Central memory CD8-positive, alpha-beta T cell (primary cell): Measurements from ENCODE around the gene OSBP2.
A peak's percentile ranks its signal among the peaks of the same experiment; 100 is the strongest.

ENCODE experiments used
- ATAC-seq: fragments of 150-1000 bp; cut with Tn5 transposase; replicated peaks from 2 replicates; pipeline ENCODE4 v1.10.0; 2022; ENCODE audit warnings: mild to moderate bottlenecking, moderate FRiP score, moderate number of reproducible peaks; ENCODE audit not compliant: poor library complexity, severe bottlenecking; ENCODE audit errors: extremely low read depth
- DNase-seq, 2 donors: peaks; one replicate each; pipeline ENCODE4 v3.0.0; 2021; ENCODE audit warnings: low spot score in 2 of 2
- H3K27ac Mint-ChIP-seq: one replicate; pipeline ENCODE4 v1.8.0; 2022; ENCODE audit warnings: low read depth, mild to moderate bottlenecking, moderate library complexity, mixed read lengths
- H3K27me3 Mint-ChIP-seq: one replicate; pipeline ENCODE4 v1.8.0; 2022; ENCODE audit warnings: mixed read lengths
- H3K36me3 Mint-ChIP-seq: one replicate; pipeline ENCODE4 v1.8.0; 2022; ENCODE audit warnings: mild to moderate bottlenecking, moderate library complexity, mixed read lengths; ENCODE audit not compliant: insufficient read depth
- H3K4me1 Mint-ChIP-seq: one replicate; pipeline ENCODE4 v1.8.0; 2022; ENCODE audit warnings: mixed read lengths
- H3K4me3 Mint-ChIP-seq: one replicate; pipeline ENCODE4 v1.8.0; 2022; ENCODE audit warnings: mild to moderate bottlenecking, moderate library complexity, mixed read lengths
- H3K9me3 Mint-ChIP-seq: one replicate; pipeline ENCODE4 v1.8.0; 2022; ENCODE audit warnings: mixed read lengths

Gene OSBP2

GRCh38 chr22:30919973-30920372 lies 225.3 kb downstream of the OSBP2 start:
- H3K4me3 Mint-ChIP-seq: peak overlapping the region; percentile 55
- H3K4me1 Mint-ChIP-seq: peaks cover 6% of the 10 kb centered on the region
- no peaks in the 10 kb centered on the region for H3K9me3 Mint-ChIP-seq
- no peaks in the 10 kb centered on the region for H3K27me3 Mint-ChIP-seq
- no peak for ATAC-seq
- H3K36me3 Mint-ChIP-seq: peaks cover 11% of the 10 kb centered on the region
- DNase-seq: no peak
- no peak overlapping the region for H3K27ac Mint-ChIP-seq

GRCh38 chr22:30920407-30920806 lies 225.7 kb downstream of the OSBP2 start:
- peak; percentile 66 for ATAC-seq
- peak overlapping the region; percentile 55 for H3K4me3 Mint-ChIP-seq
- H3K36me3 Mint-ChIP-seq: peaks cover 12% of the 10 kb centered on the region
- H3K9me3 Mint-ChIP-seq: no peaks in the 10 kb centered on the region
- DNase-seq: peak; percentile 67 to 75
- no peak overlapping the region for H3K27ac Mint-ChIP-seq
- H3K4me1 Mint-ChIP-seq: peaks cover 6% of the 10 kb centered on the region
- H3K27me3 Mint-ChIP-seq: no peaks in the 10 kb centered on the region

GRCh38 chr22:30921108-30921507 lies 226.4 kb downstream of the OSBP2 start:
- H3K27me3 Mint-ChIP-seq: no peaks in the 10 kb centered on the region
- no peaks in the 10 kb centered on the region for H3K9me3 Mint-ChIP-seq
- DNase-seq (peak in 1 of 2 donors; percentile 3), ATAC-seq (no peak)
- H3K27ac Mint-ChIP-seq: no peak overlapping the region
- H3K4me3 Mint-ChIP-seq: peak overlapping the region; percentile 66
- H3K36me3 Mint-ChIP-seq: peaks cover 16% of the 10 kb centered on the region
- H3K4me1 Mint-ChIP-seq: peaks cover 6% of the 10 kb centered on the region

GRCh38 chr22:30922151-30922611 lies 227.5 kb downstream of the OSBP2 start:
- peak overlapping the region; percentile 66 for H3K4me3 Mint-ChIP-seq
- peaks cover 21% of the 10 kb centered on the region for H3K36me3 Mint-ChIP-seq
- ATAC-seq: peak; percentile 79

GRCh38 chr22:30923168-30923900 lies 228.7 kb downstream of the OSBP2 start:
- Mint-ChIP-seq H3K9me3 (no peaks in the 10 kb centered on the region), H3K36me3 (peaks cover 26% of the 10 kb centered on the region), H3K4me3 (peak overlapping the region; percentile 31), H3K27ac (no peak overlapping the region), H3K27me3 (no peaks in the 10 kb centered on the region), H3K4me1 (peaks cover 6% of the 10 kb centered on the region)
- DNase-seq (no peak), ATAC-seq (no peak)

More at GRCh38 chr22:30922151-30922611, 227.5 kb downstream of the OSBP2 start:
- peak; percentile 47 to 64 for DNase-seq
- Mint-ChIP-seq H3K27me3 (no peaks in the 10 kb centered on the region), H3K27ac (peak overlapping the region; percentile 84), H3K9me3 (no peaks in the 10 kb centered on the region), H3K4me1 (peaks cover 6% of the 10 kb centered on the region)

- no peak for ATAC-seq
These were observed 231.0 kb downstream of the OSBP2 start for GRCh38 chr22:30925667-30926066.

GRCh38 chr22:30926706-30927105 lies 232.0 kb downstream of the OSBP2 start:
- ATAC-seq: no peak
- Mint-ChIP-seq H3K9me3 (no peaks in the 10 kb centered on the region), H3K4me1 (peaks cover 8% of the 10 kb centered on the region), H3K36me3 (peaks cover 44% of the 10 kb centered on the region), H3K27me3 (no peaks in the 10 kb centered on the region), H3K27ac (no peak overlapping the region), H3K4me3 (no peak overlapping the region)
- no peak for DNase-seq

More at GRCh38 chr22:30925667-30926066, 231.0 kb downstream of the OSBP2 start:
- no peaks in the 10 kb centered on the region for H3K9me3 Mint-ChIP-seq
- no peaks in the 10 kb centered on the region for H3K27me3 Mint-ChIP-seq
- H3K4me1 Mint-ChIP-seq: peaks cover 6% of the 10 kb centered on the region
- no peak overlapping the region for H3K4me3 Mint-ChIP-seq
- peaks cover 37% of the 10 kb centered on the region for H3K36me3 Mint-ChIP-seq
- H3K27ac Mint-ChIP-seq: no peak overlapping the region
- DNase-seq: no peak

- Mint-ChIP-seq H3K36me3 (peaks cover 41% of the 10 kb centered on the region), H3K4me3 (no peak overlapping the region)
These were observed 233.1 kb downstream of the OSBP2 start for GRCh38 chr22:30927806-30928205.

GRCh38 chr22:30928401-30928800 lies 233.7 kb downstream of the OSBP2 start:
- ATAC-seq (no peak), DNase-seq (no peak)
- Mint-ChIP-seq H3K36me3 (peaks cover 46% of the 10 kb centered on the region), H3K4me3 (no peak overlapping the region), H3K9me3 (no peaks in the 10 kb centered on the region), H3K27me3 (no peaks in the 10 kb centered on the region), H3K4me1 (peaks cover 12% of the 10 kb centered on the region), H3K27ac (no peak overlapping the region)

More at GRCh38 chr22:30927806-30928205, 233.1 kb downstream of the OSBP2 start:
- Mint-ChIP-seq H3K27me3 (no peaks in the 10 kb centered on the region), H3K27ac (no peak overlapping the region), H3K9me3 (no peaks in the 10 kb centered on the region), H3K4me1 (peaks cover 12% of the 10 kb centered on the region)
- ATAC-seq (no peak), DNase-seq (no peak)

- ATAC-seq (no peak), DNase-seq (no peak)
- H3K27ac Mint-ChIP-seq: no peak overlapping the region
- peaks cover 12% of the 10 kb centered on the region for H3K4me1 Mint-ChIP-seq
- peaks cover 57% of the 10 kb centered on the region for H3K36me3 Mint-ChIP-seq
- H3K4me3 Mint-ChIP-seq: no peak overlapping the region
- no peaks in the 10 kb centered on the region for H3K9me3 Mint-ChIP-seq
- no peaks in the 10 kb centered on the region for H3K27me3 Mint-ChIP-seq
These were observed 235.6 kb downstream of the OSBP2 start for GRCh38 chr22:30930228-30930627.

GRCh38 chr22:30931541-30932300 lies 237.0 kb downstream of the OSBP2 start:
- Mint-ChIP-seq H3K9me3 (no peaks in the 10 kb centered on the region), H3K27ac (peak overlapping the region; percentile 20), H3K36me3 (peaks cover 59% of the 10 kb centered on the region), H3K27me3 (no peaks in the 10 kb centered on the region), H3K4me3 (no peak overlapping the region), H3K4me1 (peaks cover 12% of the 10 kb centered on the region)
- no peak for DNase-seq
- no peak for ATAC-seq

- Mint-ChIP-seq H3K4me1 (peaks cover 12% of the 10 kb centered on the region), H3K27me3 (no peaks in the 10 kb centered on the region), H3K27ac (peak overlapping the region; percentile 20), H3K9me3 (no peaks in the 10 kb centered on the region), H3K36me3 (peaks cover 62% of the 10 kb centered on the region), H3K4me3 (no peak overlapping the region)
- ATAC-seq: no peak
- no peak for DNase-seq
These were observed 238.0 kb downstream of the OSBP2 start for GRCh38 chr22:30932661-30933060.

GRCh38 chr22:30933457-30933856 lies 238.8 kb downstream of the OSBP2 start:
- DNase-seq (no peak), ATAC-seq (no peak)
- Mint-ChIP-seq H3K4me1 (peaks cover 12% of the 10 kb centered on the region), H3K9me3 (no peaks in the 10 kb centered on the region), H3K4me3 (no peak overlapping the region), H3K27ac (no peak overlapping the region), H3K27me3 (no peaks in the 10 kb centered on the region), H3K36me3 (peaks cover 64% of the 10 kb centered on the region)
